Prostate gland (tissue), 2 donors: ENCODE data around the gene RNF26.

ENCODE experiments used
- CTCF ChIP-seq, 4 experiments: fragments of 200-600 bp in 2 of 4; fragments of 450-650 bp in 2 of 4; sonication (generic) in 2 of 4; IDR thresholded peaks; 1 replicate in 3 of 4; 2 replicates in 1 of 4; pipeline ENCODE4 v1.5.1; 2016 to 2019; ENCODE audit warnings: antibody characterized with exemption in 4 of 4, mild to moderate bottlenecking in 2 of 4, moderate library complexity in 2 of 4
- POLR2A ChIP-seq: fragments of 450-650 bp; IDR thresholded peaks from one replicate; pipeline ENCODE4 v1.6.1; 2016; ENCODE audit warnings: antibody characterized with exemption, mild to moderate bottlenecking
- POLR2AphosphoS5 ChIP-seq: sonication (generic); formaldehyde crosslinking; IDR thresholded peaks from one replicate; pipeline ENCODE4 v1.6.1; 2017; ENCODE audit warnings: antibody characterized with exemption

- TF ChIP-seq CTCF (IDR thresholded peaks at IDR 0.05): no peak
- TF ChIP-seq POLR2A: no peak
- no peak for TF ChIP-seq POLR2AphosphoS5
Observed at GRCh38 chr11:119368121-119369034, 34.1 kb downstream of the RNF26 start.
